GM21723 (cell line): ENCODE results near the gene FOXM1.
"Not testable (repeated sequence)": the region's sequence is repeated elsewhere in the genome, so short reads cannot be mapped to it uniquely, and the experiment has no call there.

Experiments used
- ATAC-seq: cut with Tn5 transposase; IDR thresholded peaks from one replicate; pipeline ENCODE4 v1.9.1; 2021; ENCODE audit warnings: mild to moderate bottlenecking, moderate library complexity; ENCODE audit not compliant: unreplicated experiment

Gene FOXM1

GRCh38 chr12:2884810-2885209 is 7.8 kb upstream of the FOXM1 start:
- ATAC-seq: no peak

- no peak for ATAC-seq
These were observed 2.9 kb upstream of the FOXM1 start for GRCh38 chr12:2879853-2880252.

DNA sequence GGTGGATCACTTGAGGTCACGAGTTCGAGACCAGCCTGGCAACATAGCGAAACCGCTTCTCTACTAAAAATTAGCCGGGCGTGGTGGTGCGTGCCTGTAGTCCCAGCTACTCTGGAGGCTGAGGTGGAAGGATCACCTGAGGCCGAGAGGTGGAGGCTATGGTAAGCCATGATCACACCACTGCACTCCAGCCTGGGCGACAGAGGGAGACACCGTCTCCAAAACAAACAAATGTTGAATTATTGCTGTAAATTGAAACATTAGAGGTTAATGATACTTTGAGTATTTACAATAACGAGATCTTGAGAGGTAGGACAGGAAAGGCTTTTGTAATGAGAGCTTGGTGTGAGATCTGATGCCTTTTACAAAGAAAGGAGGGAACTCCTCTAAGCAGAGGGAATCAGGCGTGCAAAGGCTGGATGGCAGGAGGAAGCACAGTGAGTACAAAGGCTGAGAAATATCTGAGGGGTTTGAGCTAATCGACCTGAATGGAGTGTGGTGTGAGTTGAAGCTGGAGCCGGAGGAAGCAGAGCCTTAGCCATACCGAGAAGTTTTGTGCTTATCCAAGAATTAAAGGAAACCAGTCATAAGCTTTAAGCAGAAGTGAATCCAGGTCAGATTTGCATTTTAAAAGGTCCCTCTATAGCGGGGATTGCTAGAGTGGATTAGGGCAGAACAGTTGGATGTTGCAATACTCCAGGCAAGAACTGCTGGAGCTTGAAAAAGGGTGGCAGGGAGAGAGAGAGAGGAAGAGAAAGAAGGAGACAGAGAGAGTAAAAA is 1.2 kb upstream of the FOXM1 start:
- no peak for ATAC-seq

- peak; percentile 36 for ATAC-seq
These were observed 435 bp downstream of the FOXM1 start for GRCh38 chr12:2876431-2877046.

- not testable (repeated sequence) for ATAC-seq
These were observed 7.9 kb downstream of the FOXM1 start for GRCh38 chr12:2868986-2869632.

- no peak for ATAC-seq
These were observed 12.8 kb downstream of the FOXM1 start for GRCh38 chr12:2864198-2864597.

GRCh38 chr12:2863402-2863801 is 13.6 kb downstream of the FOXM1 start:
- not testable (repeated sequence) for ATAC-seq

DNA sequence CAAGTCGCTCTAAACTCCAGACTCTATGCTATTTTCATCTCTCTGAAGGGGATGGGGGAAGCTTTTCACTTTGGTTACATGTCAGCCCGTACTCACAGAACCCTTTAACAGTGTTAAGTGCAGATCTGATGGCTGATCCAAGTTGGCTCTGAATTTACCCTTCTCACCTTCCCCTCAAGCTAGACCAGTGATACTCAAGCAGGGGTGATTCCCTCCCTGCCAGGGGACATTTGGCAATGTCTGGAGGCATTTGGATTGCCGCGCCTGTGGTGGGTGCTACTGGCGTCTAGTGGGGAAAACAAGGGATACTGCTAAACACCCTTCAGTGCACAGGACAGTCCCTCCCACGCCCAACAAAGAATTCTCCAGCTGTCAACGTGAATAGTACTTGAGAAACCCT is 14.1 kb downstream of the FOXM1 start:
- ATAC-seq: no peak

DNA sequence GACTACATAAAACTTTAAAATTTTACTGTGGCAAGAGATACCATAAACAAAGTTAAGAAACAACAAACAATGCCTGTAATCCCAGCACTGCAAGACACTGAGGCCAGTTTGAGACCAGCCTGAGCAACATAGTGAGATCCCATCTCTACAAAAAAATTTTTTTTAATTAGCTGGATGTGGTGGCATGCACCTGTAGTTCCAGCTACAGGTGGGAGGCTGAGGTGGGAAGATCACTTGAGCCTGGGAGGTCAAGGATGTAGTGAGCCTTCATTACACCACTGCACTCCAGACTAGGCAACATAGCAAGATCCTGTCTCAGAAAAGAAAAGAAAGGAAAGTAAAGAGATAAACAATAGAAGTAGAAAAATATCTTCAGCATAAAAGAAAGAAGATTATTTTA is 16.8 kb downstream of the FOXM1 start:
- ATAC-seq: no peak

GRCh38 chr12:2858944-2859421 is 18.0 kb downstream of the FOXM1 start:
- ATAC-seq: no peak

DNA sequence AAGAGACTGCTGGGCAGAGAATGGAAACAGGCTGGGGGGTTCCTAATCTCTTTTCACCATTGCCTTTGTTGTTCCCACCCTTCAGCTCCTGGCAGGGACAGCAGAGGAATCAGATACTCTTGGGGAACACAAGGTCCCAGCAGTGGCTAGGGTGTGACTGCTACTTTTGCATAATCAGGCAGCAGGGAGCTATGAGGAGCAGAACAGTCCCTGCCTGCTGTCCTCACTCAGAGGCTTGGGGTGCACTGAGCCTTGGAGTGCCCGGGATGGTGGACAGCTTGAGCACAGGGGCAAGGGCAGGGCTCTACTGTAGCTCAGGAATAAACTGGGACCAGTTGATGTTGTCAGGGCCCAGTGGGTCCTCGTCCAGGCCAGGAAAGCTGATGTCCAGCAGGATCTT is 18.6 kb downstream of the FOXM1 start:
- no peak for ATAC-seq

- ATAC-seq: no peak
These were observed 19.4 kb downstream of the FOXM1 start for GRCh38 chr12:2857576-2857975.

- no peak for ATAC-seq
These were observed 19.9 kb downstream of the FOXM1 start, which contains the start of gene TEX52 for GRCh38 chr12:2857021-2857431. TSS of gene TEX52 (minus strand) at chr12:2857039. CDS start at chr12:2857026, 13 bp downstream.

GRCh38 chr12:2856051-2856450 is 20.9 kb downstream of the FOXM1 start:
- ATAC-seq: no peak

DNA sequence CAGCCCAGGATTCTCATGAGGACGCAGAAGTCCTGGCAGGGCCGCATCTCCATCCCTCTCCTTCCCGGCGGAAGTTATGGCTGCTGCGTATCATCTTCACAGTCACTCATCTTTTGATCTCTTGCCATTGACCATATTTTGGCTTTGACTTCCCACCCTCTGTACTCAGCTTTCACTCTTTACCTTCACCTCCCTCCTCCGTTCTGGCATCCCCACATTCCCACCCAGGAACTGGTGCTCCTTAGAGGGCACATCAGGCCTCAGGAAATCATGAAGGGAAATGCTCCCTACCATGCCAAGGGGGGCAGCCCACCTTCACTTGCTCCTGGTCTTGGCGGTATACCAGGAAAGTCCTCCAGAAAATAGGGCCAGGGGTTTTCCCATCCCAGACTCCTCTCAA is 21.4 kb downstream of the FOXM1 start:
- no peak for ATAC-seq

GRCh38 chr12:2854669-2855453 is 22.1 kb downstream of the FOXM1 start:
- ATAC-seq: no peak

DNA sequence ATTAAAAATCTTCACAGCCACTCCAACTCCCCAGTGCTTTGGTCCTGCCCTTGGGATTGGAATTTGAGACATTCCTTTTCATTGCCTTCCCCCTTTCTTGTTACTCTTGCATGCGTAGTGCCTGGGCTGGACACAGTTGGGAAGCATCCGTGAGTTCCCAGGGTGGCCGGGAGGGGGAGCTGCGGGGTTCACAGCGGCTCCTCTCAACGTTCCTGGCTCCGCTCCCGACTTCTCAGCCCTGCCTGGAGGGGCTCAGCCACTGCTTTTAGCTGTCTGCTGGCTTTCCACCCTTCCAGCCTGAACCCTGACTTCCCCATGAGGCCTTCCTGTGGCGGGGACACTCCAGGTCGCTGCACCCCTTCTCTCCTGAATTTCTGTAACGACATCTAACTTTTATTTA is 23.3 kb downstream of the FOXM1 start:
- ATAC-seq: no peak

GRCh38 chr12:2851931-2852330 is 25.0 kb downstream of the FOXM1 start:
- no peak for ATAC-seq

DNA sequence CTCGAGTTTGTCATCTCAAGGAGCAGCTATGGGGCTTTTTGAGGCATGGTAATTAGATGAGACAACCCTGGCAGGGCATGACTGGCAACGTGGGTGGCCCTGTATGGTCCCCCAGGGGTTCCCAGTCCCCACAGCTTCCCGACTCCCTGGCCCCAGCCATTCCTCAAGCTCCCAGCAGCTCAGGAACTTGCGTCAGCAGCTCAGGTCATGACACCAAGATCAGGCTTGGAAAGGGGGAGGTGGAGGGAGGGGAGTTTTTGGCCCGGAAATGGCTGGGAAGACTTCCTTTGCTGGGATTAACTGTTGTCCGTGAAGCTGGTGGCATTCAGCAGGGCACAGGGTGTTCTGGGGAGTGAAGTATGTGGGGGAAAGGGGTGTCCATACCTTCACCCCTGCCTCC is 31.7 kb downstream of the FOXM1 start:
- no peak for ATAC-seq

DNA sequence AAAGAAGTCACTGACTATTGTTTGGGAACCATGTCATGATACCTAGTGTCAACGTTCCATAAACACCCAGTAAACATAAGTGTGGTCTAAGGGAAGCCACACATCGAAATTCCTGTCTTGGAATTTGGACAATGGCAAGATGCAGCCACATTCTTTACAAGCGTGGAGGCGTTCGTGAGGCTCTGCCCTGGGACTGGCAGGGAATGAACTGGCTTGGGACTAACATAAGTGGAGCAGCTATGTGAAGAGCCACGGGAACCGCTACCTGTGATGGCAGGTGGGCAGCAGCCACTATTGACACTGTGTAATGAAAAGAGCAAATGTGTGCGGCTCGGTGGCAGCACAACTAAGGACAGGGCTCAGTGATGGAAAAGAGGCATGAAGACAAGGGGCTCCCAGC is 32.2 kb downstream of the FOXM1 start:
- no peak for ATAC-seq

GRCh38 chr12:2842948-2843347 is 34.0 kb downstream of the FOXM1 start:
- ATAC-seq: no peak
